ENCODE data around the gene GOSR1.
"Not testable (repeated sequence)": the region's sequence is repeated elsewhere in the genome, so short reads cannot be mapped to it uniquely, and the experiment has no call there.

Gene GOSR1

DNA sequence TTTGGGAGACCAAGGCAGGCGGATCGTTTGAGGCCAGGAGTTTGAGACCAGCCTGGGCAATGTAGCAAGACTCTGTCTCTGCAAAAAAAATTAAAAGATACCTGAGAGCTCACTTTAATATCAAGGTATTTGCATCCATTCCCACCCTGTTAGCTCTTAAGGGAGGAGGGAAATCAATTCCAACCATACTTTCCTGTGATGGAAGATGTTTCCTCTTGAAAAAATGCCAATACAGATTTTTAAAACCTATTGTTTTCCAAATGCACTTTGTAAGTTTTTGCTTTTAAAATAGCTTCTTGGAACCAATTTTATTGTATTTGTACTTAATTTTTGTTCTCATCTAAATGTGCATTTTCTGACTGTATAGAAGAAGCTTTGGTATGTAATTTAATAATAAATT, 49.2 kb downstream of the GOSR1 start:
- H3K4me3 ChIP-seq (ENCODE audit: control insufficient read depth, low read depth, low read length): no peak overlapping the region
- no peak for DNase-seq (ENCODE audit: low read depth)
- no peak for TF ChIP-seq CTCF (conservative IDR thresholded peaks at IDR 0.05; ENCODE audit: control insufficient read depth, insufficient read depth, low read depth, low read length)

GRCh38 chr17:30528701-30529100, 51.5 kb downstream of the GOSR1 start:
- H3K4me3 ChIP-seq (ENCODE audit: control insufficient read depth, low read depth, low read length); DNase-seq (ENCODE audit: low read depth): not testable (repeated sequence)

DNA sequence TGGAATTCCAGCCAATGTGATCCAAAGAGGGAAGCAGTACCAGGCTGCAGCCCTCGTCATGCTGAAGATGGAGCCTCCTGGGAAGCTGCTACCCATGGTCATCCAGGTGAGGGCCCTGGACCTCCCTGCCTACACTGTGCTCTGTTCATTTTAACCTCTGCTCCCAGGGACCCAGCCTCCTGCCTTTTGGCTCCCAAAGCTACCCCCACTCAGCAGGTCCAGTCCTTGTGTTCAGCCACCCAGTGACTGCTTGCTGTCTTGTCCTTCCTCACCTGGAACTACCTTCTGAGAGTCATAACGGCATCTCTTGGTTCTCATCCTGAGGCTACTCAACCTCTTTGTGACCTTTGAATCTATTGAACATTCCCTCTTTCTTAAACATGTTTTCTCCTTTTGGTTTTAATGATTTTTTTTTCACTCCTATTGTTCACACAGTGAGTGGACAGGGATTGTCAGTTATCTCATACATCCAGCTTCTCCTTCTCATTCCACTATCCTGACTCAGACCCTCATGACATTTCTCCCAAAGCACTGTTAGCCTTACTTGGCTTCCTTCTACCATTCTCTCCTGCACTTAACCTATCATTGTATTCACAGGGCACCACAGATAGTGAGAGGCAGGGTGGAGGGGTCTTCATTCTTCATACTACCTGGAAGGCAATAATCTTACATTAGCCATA, 53.3 kb downstream of the GOSR1 start:
- TF ChIP-seq CTCF (conservative IDR thresholded peaks at IDR 0.05; ENCODE audit: control insufficient read depth, insufficient read depth, low read depth, low read length): no peak
- H3K4me3 ChIP-seq (ENCODE audit: control insufficient read depth, low read depth, low read length): no peak overlapping the region
- DNase-seq (ENCODE audit: low read depth): peak; percentile 59

DNA sequence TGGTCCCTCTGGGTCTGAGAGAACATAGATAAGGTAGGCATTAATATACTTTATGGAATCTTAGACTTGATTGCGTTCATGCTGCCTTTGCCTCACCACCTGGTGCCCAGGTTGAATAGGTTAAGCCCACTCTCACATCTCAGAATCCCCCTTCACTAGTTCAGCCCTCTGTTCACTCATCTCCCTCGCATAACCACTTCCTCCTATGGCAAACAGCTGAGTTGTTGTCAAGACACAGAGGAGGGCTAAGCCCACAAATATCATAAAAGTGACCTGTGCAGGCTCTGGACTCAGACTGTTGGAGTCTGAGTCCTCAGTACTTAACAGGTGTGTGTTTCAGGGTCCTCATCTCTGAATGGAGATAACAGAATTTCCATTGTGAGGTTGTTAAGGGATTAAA, 55.7 kb downstream of the GOSR1 start:
- H3K4me3 ChIP-seq (ENCODE audit: control insufficient read depth, low read depth, low read length): no peak overlapping the region
- DNase-seq (ENCODE audit: low read depth): no peak
- TF ChIP-seq CTCF (conservative IDR thresholded peaks at IDR 0.05; ENCODE audit: control insufficient read depth, insufficient read depth, low read depth, low read length): no peak

- no peak for DNase-seq (ENCODE audit: low read depth)
- no peak for TF ChIP-seq CTCF (conservative IDR thresholded peaks at IDR 0.05; ENCODE audit: control insufficient read depth, insufficient read depth, low read depth, low read length)
- no peak overlapping the region for H3K4me3 ChIP-seq (ENCODE audit: control insufficient read depth, low read depth, low read length)
Observed at GRCh38 chr17:30534298-30534697, 57.1 kb downstream of the GOSR1 start.

- no peak for DNase-seq (ENCODE audit: low read depth)
- H3K4me3 ChIP-seq (ENCODE audit: control insufficient read depth, low read depth, low read length): no peak overlapping the region
- TF ChIP-seq CTCF (conservative IDR thresholded peaks at IDR 0.05; ENCODE audit: control insufficient read depth, insufficient read depth, low read depth, low read length): no peak
Observed at GRCh38 chr17:30534938-30535921, 58.0 kb downstream of the GOSR1 start.

GRCh38 chr17:30536846-30537245, 59.6 kb downstream of the GOSR1 start:
- DNase-seq (ENCODE audit: low read depth); H3K4me3 ChIP-seq (ENCODE audit: control insufficient read depth, low read depth, low read length): not testable (repeated sequence)

GRCh38 chr17:30537667-30538066, 60.5 kb downstream of the GOSR1 start:
- not testable (repeated sequence) for DNase-seq (ENCODE audit: low read depth); H3K4me3 ChIP-seq (ENCODE audit: control insufficient read depth, low read depth, low read length)
